OCI-LY7 (cell line): ENCODE data around the gene VIPR2. TPM values are rescaled to one million over a fixed set of nuclear protein-coding genes. Genes with fewer than 3 reads are reported as not detected.

Experiments
- BruUV-seq: library from RNA; stranded (reverse); fragments of 400-500 nt; replicated peaks from 2 replicates; lab custom pipeline; 2021; lab: Mats Ljungman, UMichigan
- CTCF ChIA-PET: fragments of 300-600 bp; sonication (Branson Sonifier 250); formaldehyde crosslinking; loops from one replicate; lab custom pipeline; 2022; ENCODE audit warnings: antibody characterized with exemption; ENCODE audit not compliant: unreplicated experiment; lab: Charles Lee
- POLR2A ChIA-PET: fragments of 300-600 bp; sonication (Branson Sonifier 250); formaldehyde crosslinking; loops from one replicate; lab custom pipeline; 2022; ENCODE audit warnings: antibody characterized with exemption; lab: Charles Lee
- DNase-seq: peaks from one replicate; pipeline ENCODE4 v3.0.0-alpha.2; 2015; ENCODE audit warnings: low spot score
- H2AFZ ChIP-seq: fragments of 200-600 bp; sonication (generic), shearing (Covaris generic); 2 replicates; pipeline ENCODE4 v1.6.1; 2014; ENCODE audit warnings: mild to moderate bottlenecking, antibody characterized with exemption, low read length, moderate library complexity
- H3K27ac ChIP-seq: fragments of 200-600 bp; sonication (generic); 2 replicates; pipeline ENCODE4 v1.5.1; 2014; ENCODE audit warnings: mixed run types, low read depth, mild to moderate bottlenecking, moderate library complexity, low read length, inconsistent platforms; ENCODE audit not compliant: poor library complexity, severe bottlenecking
- H3K36me3 ChIP-seq: fragments of 200-600 bp; sonication (generic); 2 replicates; pipeline ENCODE4 v1.6.1; 2014; ENCODE audit warnings: mild to moderate bottlenecking, antibody characterized with exemption, low read length, moderate library complexity, mixed read lengths; ENCODE audit not compliant: insufficient read depth
- H3K4me1 ChIP-seq: fragments of 200-600 bp; sonication (generic); 2 replicates; pipeline ENCODE4 v1.5.1; 2014; ENCODE audit warnings: mild to moderate bottlenecking, low read length; ENCODE audit not compliant: insufficient read depth, poor library complexity, severe bottlenecking
- H3K4me2 ChIP-seq: fragments of 200-600 bp; sonication (generic); 2 replicates; pipeline ENCODE4 v1.6.1; 2014; ENCODE audit warnings: mild to moderate bottlenecking, low read length
- H3K4me3 ChIP-seq: fragments of 200-600 bp; sonication (generic); 2 replicates; pipeline ENCODE4 v1.5.1; 2014; ENCODE audit warnings: mild to moderate bottlenecking, low read depth, low read length; ENCODE audit not compliant: poor library complexity, severe bottlenecking
- H3K79me2 ChIP-seq: fragments of 200-600 bp; sonication (generic); 2 replicates; pipeline ENCODE4 v1.6.1; 2016; ENCODE audit warnings: low read depth, mild to moderate bottlenecking, low read length, moderate library complexity, mixed read lengths; ENCODE audit not compliant: insufficient read depth
- H3K9me2 ChIP-seq: fragments of 200-600 bp; sonication (generic); 2 replicates; pipeline ENCODE4 v1.6.1; 2016; ENCODE audit warnings: mild to moderate bottlenecking, low read length, mixed read lengths; ENCODE audit not compliant: insufficient read depth
- H3K9me3 ChIP-seq: fragments of 200-600 bp; sonication (generic); 2 replicates; pipeline ENCODE4 v1.6.1; 2014; ENCODE audit warnings: mild to moderate bottlenecking, mixed run types, low read length, mixed read lengths
- H4K20me1 ChIP-seq: fragments of 200-600 bp; sonication (generic); 2 replicates; pipeline ENCODE4 v1.6.1; 2014; ENCODE audit warnings: mild to moderate bottlenecking, antibody characterized with exemption, low read length, moderate library complexity, mixed read lengths; ENCODE audit not compliant: insufficient read depth
- CTCF ChIP-seq: fragments of 200-600 bp; sonication (generic); conservative IDR thresholded peaks from 2 replicates; pipeline ENCODE4 v1.5.1; 2014; ENCODE audit warnings: mild to moderate bottlenecking, antibody characterized with exemption, low read length, moderate library complexity, mixed read lengths
- EZH2phosphoT487 ChIP-seq: fragments of 200-600 bp; sonication (generic); IDR thresholded peaks from 2 replicates; pipeline ENCODE4 v1.6.1; 2018; ENCODE audit warnings: low read depth, borderline replicate concordance, mild to moderate bottlenecking, mixed run types, antibody characterized with exemption, low read length, moderate library complexity, mixed read lengths
- intact Hi-C: fragments of 100-400 bp; cut with micrococcal nuclease; formaldehyde crosslinking; loops from one replicate; pipeline ENCODE4 v1.10.0; 2022; ENCODE audit not compliant: unreplicated experiment
- total RNA-seq, 2 experiments: library from RNA; depleted of rRNA in 1 of 2; stranded (reverse); fragments of >200 nt in 1 of 2; shearing (Covaris generic) in 1 of 2; gene quantifications; 2 replicates each; pipeline ENCODE4 v1.2.3, GENCODE V29; 2014 to 2022

The VIPR2 gene
- total RNA-seq, 2 experiments from 2014 or later = not detected

- no peak overlapping the region for H3K4me2 ChIP-seq
- H4K20me1 ChIP-seq = no peaks in the 10 kb centered on the region
- no peak overlapping the region for H3K4me3 ChIP-seq
- no peak overlapping the region for H2AFZ ChIP-seq
- no peaks in the 10 kb centered on the region for H3K4me1 ChIP-seq
- intact Hi-C loops = no loop called here
- no peaks in the 10 kb centered on the region for H3K36me3 ChIP-seq
- no TSS peak for BruUV-seq
- no peaks in the 10 kb centered on the region for H3K9me3 ChIP-seq
- no peaks in the 10 kb centered on the region for H3K9me2 ChIP-seq
- H3K79me2 ChIP-seq = no peaks in the 10 kb centered on the region
- POLR2A ChIA-PET = no interaction called here
- CTCF ChIA-PET = no interaction called here
- no peak for DNase-seq
- no peak overlapping the region for H3K27ac ChIP-seq
- TF ChIP-seq EZH2phosphoT487 (no peak), CTCF (no peak)
These were observed 104.5 kb downstream of the VIPR2 start for GRCh38 chr7:159040146-159040545.

GRCh38 chr7:159039716-159040115 is 105.0 kb downstream of the VIPR2 start:
- no TSS peak for BruUV-seq
- intact Hi-C loops = no loop called here
- H2AFZ ChIP-seq = no peak overlapping the region

GRCh38 chr7:159038066-159038465 is 106.6 kb downstream of the VIPR2 start:
- BruUV-seq = no TSS peak
- intact Hi-C loops = no loop called here
- POLR2A ChIA-PET = no interaction called here

More at GRCh38 chr7:159039716-159040115, 105.0 kb downstream of the VIPR2 start:
- no peaks in the 10 kb centered on the region for H3K9me2 ChIP-seq
- H3K79me2 ChIP-seq = no peaks in the 10 kb centered on the region
- H4K20me1 ChIP-seq = no peaks in the 10 kb centered on the region
- H3K9me3 ChIP-seq = no peaks in the 10 kb centered on the region
- TF ChIP-seq CTCF (no peak), EZH2phosphoT487 (no peak)
- no peak for DNase-seq
- no peak overlapping the region for H3K4me3 ChIP-seq
- POLR2A ChIA-PET = no interaction called here
- H3K4me1 ChIP-seq = no peaks in the 10 kb centered on the region
- no peak overlapping the region for H3K27ac ChIP-seq
- no peak overlapping the region for H3K4me2 ChIP-seq
- CTCF ChIA-PET = no interaction called here
- no peaks in the 10 kb centered on the region for H3K36me3 ChIP-seq

More at GRCh38 chr7:159038066-159038465, 106.6 kb downstream of the VIPR2 start:
- no peak overlapping the region for H3K4me3 ChIP-seq
- H3K4me2 ChIP-seq = no peak overlapping the region
- no peak overlapping the region for H3K27ac ChIP-seq
- no peaks in the 10 kb centered on the region for H4K20me1 ChIP-seq
- CTCF ChIA-PET = no interaction called here
- no peak for DNase-seq
- H2AFZ ChIP-seq = no peak overlapping the region
- no peaks in the 10 kb centered on the region for H3K79me2 ChIP-seq
- TF ChIP-seq EZH2phosphoT487 = no peak
- TF ChIP-seq CTCF = no peak
- H3K9me2 ChIP-seq = no peaks in the 10 kb centered on the region
- H3K4me1 ChIP-seq = no peaks in the 10 kb centered on the region
- H3K36me3 ChIP-seq = no peaks in the 10 kb centered on the region
- no peaks in the 10 kb centered on the region for H3K9me3 ChIP-seq
